HEK293T (cell line): Measurements from ENCODE around the gene GAS2L1.

Experiments
- BHLHE40 ChIP-seq: fragments of 450-650 bp; IDR thresholded peaks from 2 replicates; pipeline ENCODE4 v1.6.1; 2016; ENCODE audit warnings: mild to moderate bottlenecking, moderate library complexity, borderline replicate concordance
- CTBP1 ChIP-seq: fragments of 450-650 bp; IDR thresholded peaks from 2 replicates; pipeline ENCODE4 v1.6.1; 2016; ENCODE audit warnings: borderline replicate concordance
- ELF4 ChIP-seq: fragments of 450-650 bp; IDR thresholded peaks from 2 replicates; pipeline ENCODE4 v1.6.1; 2017; ENCODE audit warnings: antibody characterized with exemption
- FOXA1 ChIP-seq: fragments of 450-650 bp; IDR thresholded peaks from 2 replicates; pipeline ENCODE4 v1.6.1; 2016; ENCODE audit warnings: mild to moderate bottlenecking
- FOXK2 ChIP-seq: fragments of 450-650 bp; IDR thresholded peaks from 2 replicates; pipeline ENCODE4 v1.6.1; 2016; ENCODE audit warnings: mild to moderate bottlenecking
- FOXM1 ChIP-seq: fragments of 450-650 bp; IDR thresholded peaks from 2 replicates; pipeline ENCODE4 v1.6.1; 2017; ENCODE audit warnings: mild to moderate bottlenecking, borderline replicate concordance
- HDGF ChIP-seq: fragments of 450-650 bp; IDR thresholded peaks from 2 replicates; pipeline ENCODE4 v1.6.1; 2017; ENCODE audit warnings: antibody characterized with exemption, borderline replicate concordance
- L3MBTL2 ChIP-seq: fragments of 450-650 bp; conservative IDR thresholded peaks from 2 replicates; pipeline ENCODE4 v1.6.1; 2016; ENCODE audit warnings: mild to moderate bottlenecking
- LEF1 ChIP-seq: fragments of 450-650 bp; IDR thresholded peaks from 2 replicates; pipeline ENCODE4 v1.6.1; 2017; ENCODE audit warnings: mild to moderate bottlenecking, borderline replicate concordance
- NFRKB ChIP-seq: fragments of 450-650 bp; IDR thresholded peaks from 2 replicates; pipeline ENCODE4 v1.6.1; 2016; ENCODE audit warnings: mild to moderate bottlenecking, moderate library complexity
- SP1 ChIP-seq: fragments of 450-650 bp; IDR thresholded peaks from 2 replicates; pipeline ENCODE4 v1.6.1; 2017
- SUZ12 ChIP-seq: fragments of 450-650 bp; IDR thresholded peaks from 2 replicates; pipeline ENCODE4 v1.6.1; 2016; ENCODE audit warnings: mild to moderate bottlenecking
- TARDBP ChIP-seq: fragments of 450-650 bp; IDR thresholded peaks from 2 replicates; pipeline ENCODE4 v1.6.1; 2016
- ZNF384 ChIP-seq: fragments of 450-650 bp; IDR thresholded peaks from 2 replicates; pipeline ENCODE4 v1.6.1; 2016

DNA sequence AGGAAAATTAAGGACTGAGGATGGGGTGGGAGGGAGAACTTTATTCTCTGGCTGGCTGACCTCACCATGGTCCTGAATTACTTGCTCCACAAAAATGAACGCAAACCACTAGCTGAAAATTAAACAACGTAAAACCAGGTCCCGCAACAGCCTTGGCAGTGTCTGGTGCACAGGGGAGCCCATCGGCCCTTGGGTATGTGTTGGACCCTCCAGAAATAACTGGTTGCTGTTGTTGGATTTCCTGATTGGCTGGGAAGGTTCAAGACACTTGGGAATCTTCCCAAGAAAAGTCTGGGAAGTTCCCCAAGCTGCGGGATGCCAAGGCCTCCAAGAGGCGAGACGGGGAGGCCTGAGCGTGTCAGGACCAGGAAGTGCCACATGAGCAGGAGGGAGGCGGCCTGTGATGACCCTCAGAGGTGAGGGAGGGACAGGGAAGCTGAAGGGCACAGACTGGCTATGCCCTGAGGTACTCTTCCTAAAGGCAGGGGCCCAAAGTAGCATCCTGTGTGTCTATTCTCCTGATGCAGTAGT is 19.4 kb downstream of the GAS2L1 start:
- no peak for TF ChIP-seq BHLHE40
- TF ChIP-seq L3MBTL2 = no peak
- TF ChIP-seq SP1 = no peak
- no peak for TF ChIP-seq LEF1
- no peak for TF ChIP-seq NFRKB
- TF ChIP-seq FOXA1 = no peak
- no peak for TF ChIP-seq ELF4
- TF ChIP-seq ZNF384 = no peak
- TF ChIP-seq TARDBP = no peak
- TF ChIP-seq FOXM1 = no peak
- no peak for TF ChIP-seq SUZ12
- TF ChIP-seq FOXK2 = no peak
- no peak for TF ChIP-seq CTBP1
- TF ChIP-seq HDGF = no peak
